GM10266 (cell line): ENCODE results near the gene ZNF689.
A peak's percentile ranks its signal among the peaks of the same experiment; 100 is the strongest.

Source experiments
- DNase-seq: peaks from one replicate; pipeline ENCODE4 v3.0.0; 2012; ENCODE audit errors: extremely low spot score
- CTCF ChIP-seq: IDR thresholded peaks from 2 replicates; pipeline ENCODE4 v1.5.1; 2012; ENCODE audit warnings: mild to moderate bottlenecking, low read depth; ENCODE audit not compliant: control insufficient read depth, insufficient read depth; ENCODE audit errors: missing control alignments

Gene ZNF689

DNA sequence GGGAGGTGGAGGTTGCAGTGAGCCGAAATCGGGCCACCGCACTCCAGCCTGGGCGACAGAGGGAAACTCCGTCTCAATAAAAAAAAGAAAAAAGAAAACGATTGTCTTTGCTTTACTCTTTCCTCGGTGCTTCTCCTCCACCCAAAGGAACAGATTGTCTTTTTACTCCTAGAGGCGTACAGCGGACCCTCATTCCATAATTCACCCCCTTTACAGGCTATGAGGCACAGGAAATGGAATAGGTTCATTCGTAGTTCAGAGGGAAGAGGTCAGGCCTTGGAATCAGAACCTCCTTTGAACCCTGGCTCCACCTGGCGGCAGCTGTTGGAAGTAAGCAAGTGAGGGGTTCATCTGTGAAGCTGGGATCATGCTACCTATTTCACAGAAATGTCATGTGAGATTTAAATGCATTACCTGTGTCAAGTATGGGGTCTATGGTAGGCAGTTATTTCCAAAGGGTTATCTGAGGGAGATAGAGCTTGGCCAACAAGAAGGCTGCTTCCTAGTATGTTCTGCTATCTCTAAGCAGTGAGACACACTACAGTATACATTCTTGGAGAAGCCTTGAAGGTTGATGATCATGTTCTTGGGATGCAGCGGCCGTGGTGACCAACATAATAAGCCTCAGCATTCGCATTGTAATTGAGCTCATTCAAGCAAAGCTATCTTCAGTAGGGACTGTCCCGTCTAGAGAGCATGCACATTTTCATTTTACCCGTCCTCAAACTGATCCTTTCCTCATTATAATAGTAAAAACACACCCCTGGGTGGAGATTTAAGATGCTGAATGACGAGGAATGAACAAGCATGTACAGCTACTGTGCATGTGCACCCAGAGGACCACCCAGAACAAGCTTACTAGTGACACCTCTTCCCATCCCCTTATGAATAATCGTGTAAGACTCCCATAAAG lies 18.7 kb upstream of the ZNF689 start:
- peak; percentile 72 for DNase-seq
- TF ChIP-seq CTCF: peak; percentile 81

DNA sequence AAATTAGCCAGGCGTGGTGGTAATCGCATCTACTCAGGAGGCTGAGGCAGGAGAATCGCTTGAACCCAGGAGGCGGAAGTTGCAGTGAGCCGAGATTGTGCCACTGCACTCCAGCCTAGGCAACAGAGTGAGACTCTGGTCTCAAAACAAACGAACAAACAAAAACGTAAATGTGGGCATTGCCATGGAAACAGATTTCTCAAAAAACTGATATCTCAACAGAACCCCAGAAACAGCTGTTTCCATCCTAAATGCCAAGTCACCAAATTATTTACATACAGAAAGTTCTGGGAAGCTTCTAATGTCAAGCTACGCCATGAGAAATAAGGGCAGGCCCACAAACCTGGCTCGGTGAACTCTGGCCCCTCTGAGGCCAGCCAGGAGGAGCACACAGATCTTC lies 16.0 kb upstream of the ZNF689 start:
- no peak for TF ChIP-seq CTCF
- DNase-seq: no peak

DNA sequence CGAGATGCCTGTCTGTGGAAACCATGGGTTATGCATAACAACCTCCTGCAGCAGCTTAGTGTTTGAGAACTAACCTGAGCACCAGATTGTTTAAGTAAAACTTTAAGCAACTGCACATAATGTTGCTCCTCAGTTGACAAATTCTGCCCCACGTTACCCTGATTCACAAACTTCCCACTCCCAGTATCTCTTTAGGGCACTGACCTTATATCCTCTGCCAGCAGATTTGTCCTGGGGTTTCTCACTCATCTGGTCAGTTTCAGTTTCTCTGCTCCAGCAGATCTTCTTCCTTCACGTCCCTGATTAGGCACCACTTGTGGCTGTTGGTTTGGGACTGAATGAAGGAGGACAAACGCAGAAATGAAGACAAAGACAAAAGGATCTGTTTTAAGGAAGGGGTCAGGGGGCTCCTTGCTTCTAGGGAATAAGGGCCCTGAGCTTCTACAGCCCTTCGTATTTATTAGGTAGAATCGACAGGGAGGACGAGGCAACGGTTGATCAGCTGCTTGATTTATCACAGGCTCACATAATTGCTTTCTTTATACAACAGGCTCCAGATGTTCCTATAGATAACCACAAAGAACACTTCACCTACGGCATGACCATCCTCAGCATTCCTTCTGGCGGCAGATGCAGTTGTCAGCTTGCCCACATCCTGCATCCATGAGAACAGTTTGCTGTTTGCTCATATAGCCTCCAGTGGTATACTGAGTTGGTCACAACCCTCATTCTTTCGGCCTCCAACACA lies 13.5 kb upstream of the ZNF689 start:
- no peak for TF ChIP-seq CTCF
- no peak for DNase-seq

- TF ChIP-seq CTCF: no peak
- no peak for DNase-seq
Measured at GRCh38 chr16:30622455-30623032, 12.4 kb upstream of the ZNF689 start.

DNA sequence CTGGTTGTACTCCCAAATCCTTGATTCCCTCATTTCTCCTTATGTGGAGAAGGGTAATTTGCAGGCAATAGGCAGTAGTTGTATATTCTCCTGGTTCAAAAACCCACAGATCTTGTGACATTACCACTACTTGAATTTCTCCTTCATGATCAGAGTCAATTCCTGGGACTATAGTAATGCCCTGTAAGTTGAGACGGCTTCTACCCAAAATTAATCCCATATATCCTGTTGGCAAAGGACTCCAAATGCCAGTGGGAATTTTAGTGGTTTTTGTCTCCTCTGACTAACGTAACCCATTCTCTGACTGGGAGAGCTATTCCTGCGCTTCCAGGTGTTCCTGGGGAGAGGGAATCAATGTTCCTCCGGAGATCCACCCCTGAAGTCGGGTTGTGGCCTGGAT lies 11.6 kb upstream of the ZNF689 start:
- no peak for DNase-seq
- TF ChIP-seq CTCF: no peak

- DNase-seq: no peak
- TF ChIP-seq CTCF: no peak
Measured at GRCh38 chr16:30620169-30620568, 10.0 kb upstream of the ZNF689 start.
